RKO (cell line): Measurements from ENCODE around the gene DPH1.

ENCODE experiments used
- DNase-seq: peaks from one replicate; pipeline ENCODE4 v3.0.0-alpha.2; 2016; ENCODE audit warnings: low spot score

The DPH1 gene

GRCh38 chr17:2027528-2028233 lies 2.3 kb upstream of the DPH1 start:
- DNase-seq, result no peak

GRCh38 chr17:2028234-2028614 lies 1.7 kb upstream of the DPH1 start:
- no peak for DNase-seq

- no peak for DNase-seq
Observed at GRCh38 chr17:2028737-2029136, 1.2 kb upstream of the DPH1 start.

- no peak for DNase-seq
Observed at GRCh38 chr17:2030779-2031163, 818 bp downstream of the DPH1 start.

- no peak for DNase-seq
Observed at GRCh38 chr17:2033153-2033552, 3.2 kb downstream of the DPH1 start.

GRCh38 chr17:2034157-2034556 lies 4.2 kb downstream of the DPH1 start:
- DNase-seq, result no peak

GRCh38 chr17:2034806-2035540 lies 5.0 kb downstream of the DPH1 start:
- DNase-seq, result no peak

- no peak for DNase-seq
Observed at GRCh38 chr17:2035541-2036488, 5.9 kb downstream of the DPH1 start.

- DNase-seq, result no peak
Observed at GRCh38 chr17:2037155-2037554, 7.2 kb downstream of the DPH1 start.

GRCh38 chr17:2040219-2040827 lies 10.4 kb downstream of the DPH1 start:
- no peak for DNase-seq

GRCh38 chr17:2040942-2041560 lies 11.1 kb downstream of the DPH1 start:
- no peak for DNase-seq

- peak; percentile 94 for DNase-seq
Observed at GRCh38 chr17:2041561-2042389, 11.8 kb downstream of the DPH1 start, which contains the start of gene OVCA2. Gene OVCA2, plus strand, starts transcription at chr17:2042022. Its CDS starts 26 bp downstream, at chr17:2042048.

- peak; percentile 70 for DNase-seq
Observed at GRCh38 chr17:2042390-2042847, 12.5 kb downstream of the DPH1 start.

- DNase-seq, result peak; percentile 30
Observed at GRCh38 chr17:2042933-2043332, 13.0 kb downstream of the DPH1 start.

GRCh38 chr17:2043785-2044184 lies 13.8 kb downstream of the DPH1 start:
- DNase-seq, result peak; percentile 59

GRCh38 chr17:2044263-2044894 lies 14.4 kb downstream of the DPH1 start:
- DNase-seq, result no peak

GRCh38 chr17:2047590-2047989 lies 17.6 kb downstream of the DPH1 start:
- DNase-seq, result no peak

- no peak for DNase-seq
Observed at GRCh38 chr17:2048805-2049204, 18.9 kb downstream of the DPH1 start.

GRCh38 chr17:2049333-2050299 lies 19.7 kb downstream of the DPH1 start:
- DNase-seq, result peak; percentile 87
